GM21447 (cell line): ENCODE results near the gene TTLL1.

Source experiments
- ATAC-seq: cut with Tn5 transposase; IDR thresholded peaks from one replicate; pipeline ENCODE4 v1.9.1; 2021; ENCODE audit not compliant: unreplicated experiment

Gene TTLL1

GRCh38 chr22:42994917-42995562 lies 94.2 kb downstream of the TTLL1 start:
- no peak for ATAC-seq

GRCh38 chr22:42994276-42994916 lies 94.8 kb downstream of the TTLL1 start:
- no peak for ATAC-seq

- no peak for ATAC-seq
Observed at GRCh38 chr22:42993651-42994275, 95.4 kb downstream of the TTLL1 start.

GRCh38 chr22:42992886-42993479 lies 96.2 kb downstream of the TTLL1 start:
- no peak for ATAC-seq

GRCh38 chr22:42992092-42992491 lies 97.1 kb downstream of the TTLL1 start:
- ATAC-seq = no peak

GRCh38 chr22:42991010-42991651 lies 98.1 kb downstream of the TTLL1 start:
- ATAC-seq = no peak

GRCh38 chr22:42990131-42990838 lies 98.9 kb downstream of the TTLL1 start:
- no peak for ATAC-seq
